Neural cell (in vitro differentiated cells): ENCODE results near the gene CHEK1. TPM values are rescaled to one million over a fixed set of nuclear protein-coding genes. Genes with fewer than 3 reads are reported as not detected.

Experiments
- H2AFZ ChIP-seq: fragments of 200-600, 300-800 bp; sonication (generic), shearing (Covaris generic); 2 replicates; pipeline ENCODE4 v1.6.0; 2014; ENCODE audit warnings: low read depth, mild to moderate bottlenecking, antibody characterized with exemption, low read length, moderate library complexity
- H3F3A ChIP-seq: fragments of 200-600 bp; shearing (Covaris generic); 2 replicates; pipeline ENCODE4 v1.6.1; 2016; ENCODE audit warnings: mild to moderate bottlenecking, moderate library complexity, mixed read lengths, antibody characterized with exemption, low read length; ENCODE audit not compliant: insufficient read depth, poor library complexity, severe bottlenecking
- H3K27ac ChIP-seq: fragments of 200-600, 300-800 bp; sonication (generic), shearing (Covaris generic); 2 replicates; pipeline ENCODE4 v1.5.1; 2014; ENCODE audit warnings: mild to moderate bottlenecking, low read length, moderate library complexity
- H3K27me3 ChIP-seq: fragments of 300-800, 200-600 bp; sonication (generic), shearing (Covaris generic); 2 replicates; pipeline ENCODE4 v1.6.0; 2014; ENCODE audit warnings: mild to moderate bottlenecking, low read depth, low read length, moderate library complexity; ENCODE audit not compliant: insufficient read depth
- H3K36me3 ChIP-seq: fragments of 300-800, 200-600 bp; sonication (generic), shearing (Covaris generic); 2 replicates; pipeline ENCODE4 v1.5.1; 2014; ENCODE audit warnings: mild to moderate bottlenecking, antibody characterized with exemption, low read length, moderate library complexity; ENCODE audit not compliant: insufficient read depth
- H3K4me2 ChIP-seq: fragments of 300-800, 200-600 bp; sonication (generic), shearing (Covaris generic); 2 replicates; pipeline ENCODE4 v1.6.0; 2014; ENCODE audit warnings: mild to moderate bottlenecking, low read length
- H3K4me3 ChIP-seq: fragments of 300-800, 200-600 bp; sonication (generic), shearing (Covaris generic); 2 replicates; pipeline ENCODE4 v1.5.1; 2014; ENCODE audit warnings: mild to moderate bottlenecking, low read length, moderate library complexity
- H3K79me2 ChIP-seq: fragments of 200-600 bp; shearing (Covaris generic); replicated peaks from 2 replicates; pipeline ENCODE4 v1.6.0; 2014; ENCODE audit warnings: mild to moderate bottlenecking, low read length, moderate library complexity; ENCODE audit not compliant: insufficient read depth
- H3K9ac ChIP-seq: fragments of 300-800, 200-600 bp; sonication (generic), shearing (Covaris generic); 2 replicates; pipeline ENCODE4 v1.6.1; 2016; ENCODE audit warnings: mild to moderate bottlenecking, low read length, mixed read lengths
- H3K9me2 ChIP-seq: fragments of 200-600 bp; shearing (Covaris generic); 2 replicates; pipeline ENCODE4 v1.6.1; 2016; ENCODE audit warnings: mild to moderate bottlenecking, low read length, mixed read lengths; ENCODE audit not compliant: insufficient read depth
- H3K9me3 ChIP-seq: fragments of 200-600, 300-800 bp; sonication (generic), shearing (Covaris generic); 2 replicates; pipeline ENCODE4 v1.6.1; 2016; ENCODE audit warnings: mild to moderate bottlenecking, mixed run types, low read length, moderate library complexity, mixed read lengths
- H4K20me1 ChIP-seq: fragments of 200-600 bp; shearing (Covaris generic); 2 replicates; pipeline ENCODE4 v1.6.1; 2016; ENCODE audit warnings: mild to moderate bottlenecking, mixed run types; ENCODE audit not compliant: insufficient read depth
- EP300 ChIP-seq: fragments of 450-650 bp; conservative IDR thresholded peaks from 2 replicates; pipeline ENCODE4 v1.6.1; 2014; ENCODE audit warnings: antibody characterized with exemption, mild to moderate bottlenecking, moderate library complexity; ENCODE audit not compliant: poor library complexity, severe bottlenecking
- EZH2 ChIP-seq: fragments of 200-600, 300-800 bp; shearing (Covaris generic), sonication (generic); IDR thresholded peaks from 2 replicates; pipeline ENCODE4 v1.6.1; 2014; ENCODE audit warnings: antibody characterized with exemption, low read length, borderline replicate concordance, mild to moderate bottlenecking; ENCODE audit not compliant: insufficient read depth, poor library complexity, severe bottlenecking
- MXI1 ChIP-seq: fragments of 450-650 bp; conservative IDR thresholded peaks from 2 replicates; pipeline ENCODE4 v1.6.1; 2014; ENCODE audit warnings: antibody characterized with exemption, mild to moderate bottlenecking; ENCODE audit not compliant: poor library complexity, severe bottlenecking
- POLR2AphosphoS5 ChIP-seq: IDR thresholded peaks from 2 replicates; pipeline ENCODE4 v1.6.1; 2012
- RAD21 ChIP-seq: fragments of 450-650 bp; conservative IDR thresholded peaks from 2 replicates; pipeline ENCODE4 v1.6.1; 2014; ENCODE audit warnings: antibody characterized with exemption, mild to moderate bottlenecking, moderate library complexity
- REST ChIP-seq: IDR thresholded peaks from 2 replicates; pipeline ENCODE4 v1.6.1; 2012; ENCODE audit warnings: borderline replicate concordance
- SMC3 ChIP-seq: fragments of 450-650 bp; conservative IDR thresholded peaks from 2 replicates; pipeline ENCODE4 v1.6.1; 2014; ENCODE audit warnings: antibody characterized with exemption, mild to moderate bottlenecking, moderate library complexity; ENCODE audit not compliant: poor library complexity
- TAF1 ChIP-seq: IDR thresholded peaks from 2 replicates; pipeline ENCODE4 v1.6.1; 2012; ENCODE audit warnings: low read depth
- polyA plus RNA-seq: library from polyadenylated mRNA; depleted of rRNA; stranded (reverse); fragments of >200 nt; gene quantifications from 2 replicates; pipeline ENCODE4 v1.2.3, GENCODE V29; 2014
- TF ChIP-seq, protein P1 (sequence below): fragments of 450-650 bp; IDR thresholded peaks from 2 replicates; pipeline ENCODE4 v1.5.1; 2014; ENCODE audit warnings: antibody characterized with exemption, mild to moderate bottlenecking, moderate library complexity; ENCODE audit not compliant: poor library complexity, severe bottlenecking

CHEK1 gene
- polyA plus RNA-seq, 1 donor from 2014 or later = 33.0 TPM

DNA sequence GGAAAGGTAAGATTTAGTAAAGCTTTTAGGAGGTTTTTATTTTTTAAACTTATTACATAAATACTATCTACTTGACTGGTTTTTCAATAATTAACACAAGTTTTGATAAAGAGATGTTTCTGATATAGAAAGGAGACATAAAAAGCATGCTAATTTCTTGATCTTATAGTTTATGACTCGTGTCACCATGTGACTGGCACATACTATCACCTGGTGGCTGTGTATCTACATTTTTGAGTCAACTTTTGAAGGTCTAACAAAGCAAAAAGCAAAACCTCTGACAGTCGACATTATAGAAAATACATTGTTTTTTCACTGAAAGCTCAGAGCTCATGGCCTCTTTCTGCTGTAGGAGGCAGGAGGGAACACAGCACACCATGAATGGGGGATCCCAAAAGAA, 54.9 kb downstream of the CHEK1 start:
- no peaks in the 10 kb centered on the region for H3K9me2 ChIP-seq
- no peak overlapping the region for H3K4me2 ChIP-seq
- no peaks in the 10 kb centered on the region for H4K20me1 ChIP-seq
- no peak for TF ChIP-seq REST
- TF ChIP-seq SMC3 = no peak
- TF ChIP-seq EZH2 = no peak
- TF ChIP-seq MXI1 = no peak
- no peaks in the 10 kb centered on the region for H3K36me3 ChIP-seq
- H3K79me2 ChIP-seq = no peaks in the 10 kb centered on the region
- no peak overlapping the region for H3K27ac ChIP-seq
- no peak overlapping the region for H2AFZ ChIP-seq
- H3K27me3 ChIP-seq = no peaks in the 10 kb centered on the region
- no peaks in the 10 kb centered on the region for H3F3A ChIP-seq
- H3K9me3 ChIP-seq = no peaks in the 10 kb centered on the region
- H3K4me3 ChIP-seq = no peak overlapping the region
- H3K9ac ChIP-seq = no peak overlapping the region

GRCh38 chr11:125680747-125681146, 55.8 kb downstream of the CHEK1 start, which contains the start of gene ACRV1:
Gene ACRV1, minus strand, starts transcription at chr11:125680847. Its CDS starts 67 bp downstream, at chr11:125680780.
- TF ChIP-seq, protein P1, sequence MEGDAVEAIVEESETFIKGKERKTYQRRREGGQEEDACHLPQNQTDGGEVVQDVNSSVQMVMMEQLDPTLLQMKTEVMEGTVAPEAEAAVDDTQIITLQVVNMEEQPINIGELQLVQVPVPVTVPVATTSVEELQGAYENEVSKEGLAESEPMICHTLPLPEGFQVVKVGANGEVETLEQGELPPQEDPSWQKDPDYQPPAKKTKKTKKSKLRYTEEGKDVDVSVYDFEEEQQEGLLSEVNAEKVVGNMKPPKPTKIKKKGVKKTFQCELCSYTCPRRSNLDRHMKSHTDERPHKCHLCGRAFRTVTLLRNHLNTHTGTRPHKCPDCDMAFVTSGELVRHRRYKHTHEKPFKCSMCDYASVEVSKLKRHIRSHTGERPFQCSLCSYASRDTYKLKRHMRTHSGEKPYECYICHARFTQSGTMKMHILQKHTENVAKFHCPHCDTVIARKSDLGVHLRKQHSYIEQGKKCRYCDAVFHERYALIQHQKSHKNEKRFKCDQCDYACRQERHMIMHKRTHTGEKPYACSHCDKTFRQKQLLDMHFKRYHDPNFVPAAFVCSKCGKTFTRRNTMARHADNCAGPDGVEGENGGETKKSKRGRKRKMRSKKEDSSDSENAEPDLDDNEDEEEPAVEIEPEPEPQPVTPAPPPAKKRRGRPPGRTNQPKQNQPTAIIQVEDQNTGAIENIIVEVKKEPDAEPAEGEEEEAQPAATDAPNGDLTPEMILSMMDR = no peak
- TF ChIP-seq EZH2 = no peak
- Histone ChIP-seq H3K27me3 (no peaks in the 10 kb centered on the region), H2AFZ (no peak within 1 kb of the TSS), H3K9me3 (no peaks in the 10 kb centered on the region), H3K9me2 (no peaks in the 10 kb centered on the region), H3K9ac (no peak within 1 kb of the TSS), H3K36me3 (no peaks in the 10 kb centered on the region), H3K4me3 (no peak within 1 kb of the TSS), H3K79me2 (no peaks in the 10 kb centered on the region), H3F3A (no peaks in the 10 kb centered on the region), H3K4me2 (no peak within 1 kb of the TSS), H3K27ac (no peak within 1 kb of the TSS), H4K20me1 (no peaks in the 10 kb centered on the region)

- no peak for TF ChIP-seq SMC3
- TF ChIP-seq POLR2AphosphoS5 = no peak
- no peak for TF ChIP-seq EP300
- no peak for TF ChIP-seq EZH2
- TF ChIP-seq REST = no peak
- no peak for TF ChIP-seq MXI1
- TF ChIP-seq RAD21 = no peak
- TF ChIP-seq TAF1 = no peak
- TF ChIP-seq, protein P1 = no peak
- Histone ChIP-seq H3K4me3 (no peak overlapping the region), H2AFZ (no peak overlapping the region), H3K9me3 (no peaks in the 10 kb centered on the region), H3K79me2 (no peaks in the 10 kb centered on the region), H3K9ac (no peak overlapping the region), H4K20me1 (no peaks in the 10 kb centered on the region), H3K4me2 (no peak overlapping the region), H3K27ac (no peak overlapping the region), H3F3A (no peaks in the 10 kb centered on the region), H3K36me3 (no peaks in the 10 kb centered on the region), H3K27me3 (no peaks in the 10 kb centered on the region), H3K9me2 (no peaks in the 10 kb centered on the region)
These were observed 60.3 kb downstream of the CHEK1 start for GRCh38 chr11:125685228-125685627.
